Fibroblast of lung (primary cell): ENCODE results near the gene MLPH. TPM values are rescaled to one million over a fixed set of nuclear protein-coding genes. Genes with fewer than 3 reads are reported as not detected.

Experiments
- DNase-seq, 2 donors: peaks; one replicate each; pipeline versions ENCODE4 v3.0.0 to v3.0.0-alpha.2; 2010; ENCODE audit warnings: low read depth in 2 of 2
- H2AFZ ChIP-seq: 2 replicates; pipeline ENCODE4 v1.5.1; 2012; ENCODE audit warnings: low read length, control low read depth, inconsistent platforms
- H3K27ac ChIP-seq: 2 replicates; pipeline ENCODE4 v1.5.1; 2011; ENCODE audit warnings: low read length, control low read depth; ENCODE audit not compliant: insufficient read depth
- H3K27me3 ChIP-seq: 2 replicates; pipeline ENCODE4 v1.5.1; 2011; ENCODE audit warnings: mild to moderate bottlenecking, low read length; ENCODE audit not compliant: control insufficient read depth, insufficient read depth
- H3K36me3 ChIP-seq: 2 replicates; pipeline ENCODE4 v1.5.1; 2011; ENCODE audit warnings: low read length; ENCODE audit not compliant: control insufficient read depth, insufficient read depth
- H3K4me1 ChIP-seq: 2 replicates; pipeline ENCODE4 v1.5.1; 2011; ENCODE audit warnings: low read length; ENCODE audit not compliant: control insufficient read depth, insufficient read depth; ENCODE audit errors: extremely low read depth
- H3K4me2 ChIP-seq: 2 replicates; pipeline ENCODE4 v1.5.1; 2011; ENCODE audit warnings: low read length, control low read depth; ENCODE audit not compliant: insufficient read depth; ENCODE audit errors: extremely low read depth
- H3K4me3 ChIP-seq, 4 experiments: fragments of 200-600 bp in 1 of 4; sonication (generic) in 1 of 4; replicated peaks in 1 of 4; 2 replicates each; pipeline ENCODE4 v1.5.1; 2011 to 2016; ENCODE audit warnings: low read length in 4 of 4, low read depth in 3 of 4, mild to moderate bottlenecking in 3 of 4, control low read depth in 2 of 4, inconsistent platforms in 1 of 4, mixed read lengths in 1 of 4; ENCODE audit not compliant: insufficient read depth in 1 of 4; ENCODE audit errors: control extremely low read depth in 1 of 4
- H3K79me2 ChIP-seq: 2 replicates; pipeline ENCODE4 v1.5.1; 2012; ENCODE audit warnings: mild to moderate bottlenecking, low read length, inconsistent platforms; ENCODE audit not compliant: control insufficient read depth, insufficient read depth
- H3K9ac ChIP-seq: 2 replicates; pipeline ENCODE4 v1.5.1; 2011; ENCODE audit warnings: mild to moderate bottlenecking, low read length, control low read depth; ENCODE audit not compliant: insufficient read depth
- H3K9me3 ChIP-seq: 2 replicates; pipeline ENCODE4 v1.5.1; 2012; ENCODE audit warnings: low read depth, low read length; ENCODE audit not compliant: control insufficient read depth, insufficient read depth
- H4K20me1 ChIP-seq: 2 replicates; pipeline ENCODE4 v1.5.1; 2011; ENCODE audit warnings: low read length; ENCODE audit not compliant: control insufficient read depth, insufficient read depth; ENCODE audit errors: extremely low read depth
- EZH2 ChIP-seq: IDR thresholded peaks from 2 replicates; pipeline ENCODE4 v1.5.1; 2012; ENCODE audit warnings: low read length, control low read depth, mild to moderate bottlenecking; ENCODE audit errors: missing control alignments
- polyA plus RNA-seq, 2 donors: library from polyadenylated mRNA; depleted of rRNA in 1 of 2; stranded (reverse) in 1 of 2; unstranded in 1 of 2; fragments of >200 nt; gene quantifications; 2 replicates each; pipeline ENCODE4 v1.2.1, GENCODE V29; 2011 to 2012; ENCODE audit warnings: missing spikeins in 1 of 2
- total RNA-seq: library from RNA; depleted of rRNA; stranded (reverse); fragments of >200 nt; gene quantifications from 2 replicates; pipeline ENCODE4 v1.2.1, GENCODE V29; 2014
- TF ChIP-seq, protein P1 (sequence below), 2 donors: IDR thresholded peaks in 1 of 2; conservative IDR thresholded peaks in 1 of 2; 1 replicate in 1 of 2; 2 replicates in 1 of 2; pipeline ENCODE4 v1.5.1; 2011 to 2012; ENCODE audit warnings: low read length in 2 of 2, control low read depth in 1 of 2, inconsistent platforms in 1 of 2, low read depth in 1 of 2, mild to moderate bottlenecking in 1 of 2

MLPH gene
- total and polyA plus RNA-seq, 2 donors (not counting 1 experiment from before 2014, with no cell fraction given): 3.1 to 10.7 TPM

DNA sequence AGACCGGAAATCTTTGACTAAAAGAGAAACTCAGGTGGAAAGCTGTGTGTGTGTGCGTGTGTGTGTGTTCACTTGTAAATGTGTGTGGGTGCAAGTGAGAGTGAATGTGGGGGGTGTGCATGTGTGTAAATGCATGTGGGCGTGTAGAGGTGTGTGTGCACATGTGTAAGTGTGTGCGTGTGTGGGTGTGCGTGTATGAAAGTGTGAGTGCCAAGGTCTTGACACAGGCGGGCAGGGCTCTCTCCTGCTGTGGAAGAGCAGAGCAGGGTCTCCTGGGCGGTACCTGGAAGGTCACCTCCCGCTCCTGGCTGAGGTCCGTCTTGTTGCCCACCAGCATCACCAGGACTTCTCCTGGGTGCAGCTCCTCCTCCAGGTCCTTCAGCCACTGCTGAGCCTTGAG is 89.9 kb downstream of the MLPH start:
- Histone ChIP-seq H3K79me2 (no peaks in the 10 kb centered on the region), H3K36me3 (no peaks in the 10 kb centered on the region), H3K27me3 (no peaks in the 10 kb centered on the region), H3K9me3 (no peaks in the 10 kb centered on the region), H3K4me3 (no peak overlapping the region), H3K27ac (no peak overlapping the region), H3K4me2 (no peak overlapping the region), H3K4me1 (peaks cover 2% of the 10 kb centered on the region), H3K9ac (no peak overlapping the region), H2AFZ (no peak overlapping the region), H4K20me1 (no peaks in the 10 kb centered on the region)
- no peak for TF ChIP-seq EZH2
- TF ChIP-seq, protein P1, sequence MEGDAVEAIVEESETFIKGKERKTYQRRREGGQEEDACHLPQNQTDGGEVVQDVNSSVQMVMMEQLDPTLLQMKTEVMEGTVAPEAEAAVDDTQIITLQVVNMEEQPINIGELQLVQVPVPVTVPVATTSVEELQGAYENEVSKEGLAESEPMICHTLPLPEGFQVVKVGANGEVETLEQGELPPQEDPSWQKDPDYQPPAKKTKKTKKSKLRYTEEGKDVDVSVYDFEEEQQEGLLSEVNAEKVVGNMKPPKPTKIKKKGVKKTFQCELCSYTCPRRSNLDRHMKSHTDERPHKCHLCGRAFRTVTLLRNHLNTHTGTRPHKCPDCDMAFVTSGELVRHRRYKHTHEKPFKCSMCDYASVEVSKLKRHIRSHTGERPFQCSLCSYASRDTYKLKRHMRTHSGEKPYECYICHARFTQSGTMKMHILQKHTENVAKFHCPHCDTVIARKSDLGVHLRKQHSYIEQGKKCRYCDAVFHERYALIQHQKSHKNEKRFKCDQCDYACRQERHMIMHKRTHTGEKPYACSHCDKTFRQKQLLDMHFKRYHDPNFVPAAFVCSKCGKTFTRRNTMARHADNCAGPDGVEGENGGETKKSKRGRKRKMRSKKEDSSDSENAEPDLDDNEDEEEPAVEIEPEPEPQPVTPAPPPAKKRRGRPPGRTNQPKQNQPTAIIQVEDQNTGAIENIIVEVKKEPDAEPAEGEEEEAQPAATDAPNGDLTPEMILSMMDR (conservative IDR thresholded peaks at IDR 0.05 in 1 of 2, IDR thresholded peaks at IDR 0.05 in 1 of 2; ENCODE audit: low read depth in 1 of 2, low read length in 2 of 2): no peak
- DNase-seq: no peak

DNA sequence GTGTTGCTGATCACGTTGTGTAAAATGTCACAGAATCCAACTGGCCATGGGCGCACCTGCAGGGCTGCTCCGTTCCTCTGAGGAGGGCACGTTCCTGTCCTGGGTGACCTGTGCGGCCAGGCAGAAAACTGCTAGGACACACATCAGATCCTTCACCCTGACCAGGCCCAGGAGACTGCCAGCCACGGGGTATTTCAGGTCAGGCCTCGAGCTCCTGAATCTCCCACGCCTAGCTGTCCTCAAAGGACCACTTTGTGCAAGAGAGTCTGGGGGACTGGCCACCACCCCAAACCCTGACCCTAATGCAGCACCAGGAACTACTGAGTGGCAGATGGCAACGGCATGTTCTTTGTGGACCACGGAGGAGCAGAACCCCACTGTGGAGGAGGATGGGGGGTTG is 90.4 kb downstream of the MLPH start:
- no peaks in the 10 kb centered on the region for H3K9me3 ChIP-seq
- no peak overlapping the region for H3K27ac ChIP-seq
- no peaks in the 10 kb centered on the region for H3K27me3 ChIP-seq
- TF ChIP-seq, protein P1 (conservative IDR thresholded peaks at IDR 0.05 in 1 of 2, IDR thresholded peaks at IDR 0.05 in 1 of 2; ENCODE audit: low read depth in 1 of 2, low read length in 2 of 2): no peak
- TF ChIP-seq EZH2: no peak
- no peaks in the 10 kb centered on the region for H3K36me3 ChIP-seq
- DNase-seq: no peak
- H2AFZ ChIP-seq: no peak overlapping the region
- H3K4me3 ChIP-seq: no peak overlapping the region
- H3K4me2 ChIP-seq: no peak overlapping the region
- H3K79me2 ChIP-seq: no peaks in the 10 kb centered on the region
- H3K9ac ChIP-seq: no peak overlapping the region
- peaks cover under 1% of the 10 kb centered on the region for H3K4me1 ChIP-seq
- no peaks in the 10 kb centered on the region for H4K20me1 ChIP-seq

DNA sequence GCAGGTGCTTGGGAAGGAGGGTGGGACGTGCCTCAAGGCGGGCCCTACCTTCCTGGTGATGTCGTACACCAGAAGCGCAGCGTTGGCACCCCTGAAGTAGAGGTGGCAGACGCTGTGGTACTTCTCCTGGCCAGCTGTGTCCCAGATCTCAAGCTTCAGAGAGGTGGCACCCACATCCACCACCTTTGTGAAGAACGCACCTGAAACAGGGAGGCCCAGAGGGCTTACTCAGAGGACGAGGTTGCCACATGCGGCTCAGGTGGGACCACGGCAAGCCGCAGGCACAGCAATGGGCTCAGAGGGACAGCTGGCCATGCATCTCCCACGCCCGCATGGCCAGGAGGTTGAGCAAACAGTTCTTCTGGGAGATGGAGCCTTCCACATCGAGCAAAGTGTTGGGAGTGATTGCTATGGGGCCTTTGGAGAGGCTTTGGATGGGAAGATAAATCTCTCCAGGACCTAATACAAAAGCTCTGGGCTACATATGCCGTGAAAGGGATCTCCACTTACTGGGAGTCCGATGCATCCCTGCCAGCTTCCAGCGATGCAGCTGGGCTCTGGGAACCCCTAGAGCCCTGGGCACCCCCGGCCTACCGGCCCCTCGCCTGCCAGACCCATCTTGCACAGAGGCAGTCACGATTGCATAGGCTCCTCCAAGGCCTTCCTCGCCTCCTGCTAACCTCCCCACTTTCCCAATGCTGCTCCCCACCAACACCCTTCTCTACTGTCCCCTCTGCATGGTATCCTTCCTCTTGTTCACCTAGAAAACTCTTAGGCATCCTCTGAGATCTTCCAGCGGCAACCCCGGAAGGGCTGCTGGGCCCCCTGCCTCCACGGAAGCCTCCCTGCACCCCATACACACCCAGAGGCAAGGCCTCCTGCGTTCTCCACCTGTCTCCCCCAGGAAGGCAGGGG is 91.2 kb downstream of the MLPH start:
- no peaks in the 10 kb centered on the region for H4K20me1 ChIP-seq
- no peak overlapping the region for H3K4me2 ChIP-seq
- no peak overlapping the region for H3K4me3 ChIP-seq
- no peak overlapping the region for H3K9ac ChIP-seq
- H3K27ac ChIP-seq: no peak overlapping the region
- H3K9me3 ChIP-seq: no peaks in the 10 kb centered on the region
- no peaks in the 10 kb centered on the region for H3K36me3 ChIP-seq
- H3K79me2 ChIP-seq: no peaks in the 10 kb centered on the region
- H3K4me1 ChIP-seq: peaks cover 2% of the 10 kb centered on the region
- no peak overlapping the region for H2AFZ ChIP-seq
- no peaks in the 10 kb centered on the region for H3K27me3 ChIP-seq
- no peak for TF ChIP-seq EZH2
- TF ChIP-seq, protein P1 (conservative IDR thresholded peaks at IDR 0.05 in 1 of 2, IDR thresholded peaks at IDR 0.05 in 1 of 2; ENCODE audit: low read depth in 1 of 2, low read length in 2 of 2): no peak
- DNase-seq: no peak
